Measurements from ENCODE around the gene VDR.

DNA sequence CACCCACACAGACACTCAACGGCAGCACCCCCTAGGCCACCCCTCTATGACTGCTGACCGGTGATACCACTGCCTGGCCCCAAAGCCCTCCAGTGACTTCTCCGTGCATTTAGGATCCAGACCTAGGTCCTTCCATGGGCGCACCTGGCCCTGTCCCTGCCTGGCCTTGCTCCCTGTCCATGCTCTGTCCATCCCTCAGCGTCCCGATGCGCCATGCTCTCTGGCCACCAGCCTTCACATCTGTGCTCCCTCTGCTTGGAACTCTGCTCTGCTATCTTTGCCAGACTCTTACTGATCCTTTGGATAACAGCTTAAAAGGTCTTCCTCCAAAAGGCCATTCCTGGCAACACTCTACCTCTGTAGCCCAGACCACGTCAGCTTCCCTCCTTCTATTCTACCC, 59.7 kb downstream of the VDR start:
- TF ChIP-seq POLR2AphosphoS5 (IDR thresholded peaks at IDR 0.05; ENCODE audit: borderline replicate concordance, low read depth, low read length) (no peak), EZH2 (IDR thresholded peaks at IDR 0.05) (no peak)
